OCI-LY7 (cell line): Measurements from ENCODE around the gene GLRX3. TPM values are rescaled to one million over a fixed set of nuclear protein-coding genes. Genes with fewer than 3 reads are reported as not detected.
"Not testable (repeated sequence)": the region's sequence is repeated elsewhere in the genome, so short reads cannot be mapped to it uniquely, and the experiment has no call there.

Source experiments
- BruUV-seq: library from RNA; stranded (reverse); fragments of 400-500 nt; replicated peaks from 2 replicates; lab custom pipeline; 2021; lab: Mats Ljungman, UMichigan
- CTCF ChIA-PET: fragments of 300-600 bp; sonication (Branson Sonifier 250); formaldehyde crosslinking; loops from one replicate; lab custom pipeline; 2022; ENCODE audit warnings: antibody characterized with exemption; ENCODE audit not compliant: unreplicated experiment; lab: Charles Lee
- POLR2A ChIA-PET: fragments of 300-600 bp; sonication (Branson Sonifier 250); formaldehyde crosslinking; loops from one replicate; lab custom pipeline; 2022; ENCODE audit warnings: antibody characterized with exemption; lab: Charles Lee
- DNase-seq: peaks from one replicate; pipeline ENCODE4 v3.0.0-alpha.2; 2015; ENCODE audit warnings: low spot score
- H2AFZ ChIP-seq: fragments of 200-600 bp; sonication (generic), shearing (Covaris generic); 2 replicates; pipeline ENCODE4 v1.6.1; 2014; ENCODE audit warnings: mild to moderate bottlenecking, antibody characterized with exemption, low read length, moderate library complexity
- H3K27ac ChIP-seq: fragments of 200-600 bp; sonication (generic); 2 replicates; pipeline ENCODE4 v1.5.1; 2014; ENCODE audit warnings: mixed run types, low read depth, mild to moderate bottlenecking, moderate library complexity, low read length, inconsistent platforms; ENCODE audit not compliant: poor library complexity, severe bottlenecking
- H3K36me3 ChIP-seq: fragments of 200-600 bp; sonication (generic); 2 replicates; pipeline ENCODE4 v1.6.1; 2014; ENCODE audit warnings: mild to moderate bottlenecking, antibody characterized with exemption, low read length, moderate library complexity, mixed read lengths; ENCODE audit not compliant: insufficient read depth
- H3K4me1 ChIP-seq: fragments of 200-600 bp; sonication (generic); 2 replicates; pipeline ENCODE4 v1.5.1; 2014; ENCODE audit warnings: mild to moderate bottlenecking, low read length; ENCODE audit not compliant: insufficient read depth, poor library complexity, severe bottlenecking
- H3K4me2 ChIP-seq: fragments of 200-600 bp; sonication (generic); 2 replicates; pipeline ENCODE4 v1.6.1; 2014; ENCODE audit warnings: mild to moderate bottlenecking, low read length
- H3K4me3 ChIP-seq: fragments of 200-600 bp; sonication (generic); 2 replicates; pipeline ENCODE4 v1.5.1; 2014; ENCODE audit warnings: mild to moderate bottlenecking, low read depth, low read length; ENCODE audit not compliant: poor library complexity, severe bottlenecking
- H3K79me2 ChIP-seq: fragments of 200-600 bp; sonication (generic); 2 replicates; pipeline ENCODE4 v1.6.1; 2016; ENCODE audit warnings: low read depth, mild to moderate bottlenecking, low read length, moderate library complexity, mixed read lengths; ENCODE audit not compliant: insufficient read depth
- H3K9me2 ChIP-seq: fragments of 200-600 bp; sonication (generic); 2 replicates; pipeline ENCODE4 v1.6.1; 2016; ENCODE audit warnings: mild to moderate bottlenecking, low read length, mixed read lengths; ENCODE audit not compliant: insufficient read depth
- H3K9me3 ChIP-seq: fragments of 200-600 bp; sonication (generic); 2 replicates; pipeline ENCODE4 v1.6.1; 2014; ENCODE audit warnings: mild to moderate bottlenecking, mixed run types, low read length, mixed read lengths
- H4K20me1 ChIP-seq: fragments of 200-600 bp; sonication (generic); 2 replicates; pipeline ENCODE4 v1.6.1; 2014; ENCODE audit warnings: mild to moderate bottlenecking, antibody characterized with exemption, low read length, moderate library complexity, mixed read lengths; ENCODE audit not compliant: insufficient read depth
- EZH2phosphoT487 ChIP-seq: fragments of 200-600 bp; sonication (generic); IDR thresholded peaks from 2 replicates; pipeline ENCODE4 v1.6.1; 2018; ENCODE audit warnings: low read depth, borderline replicate concordance, mild to moderate bottlenecking, mixed run types, antibody characterized with exemption, low read length, moderate library complexity, mixed read lengths
- intact Hi-C: fragments of 100-400 bp; cut with micrococcal nuclease; formaldehyde crosslinking; loops from one replicate; pipeline ENCODE4 v1.10.0; 2022; ENCODE audit not compliant: unreplicated experiment
- total RNA-seq, 2 experiments: library from RNA; depleted of rRNA in 1 of 2; stranded (reverse); fragments of >200 nt in 1 of 2; shearing (Covaris generic) in 1 of 2; gene quantifications; 2 replicates each; pipeline ENCODE4 v1.2.3, GENCODE V29; 2014 to 2022
- TF ChIP-seq, protein P1 (sequence below): fragments of 200-600 bp; sonication (generic); conservative IDR thresholded peaks from 2 replicates; pipeline ENCODE4 v1.5.1; 2014; ENCODE audit warnings: mild to moderate bottlenecking, antibody characterized with exemption, low read length, moderate library complexity, mixed read lengths

Gene GLRX3
- total RNA-seq, 2 experiments from 2014 or later = 83.2 to 117 TPM

DNA sequence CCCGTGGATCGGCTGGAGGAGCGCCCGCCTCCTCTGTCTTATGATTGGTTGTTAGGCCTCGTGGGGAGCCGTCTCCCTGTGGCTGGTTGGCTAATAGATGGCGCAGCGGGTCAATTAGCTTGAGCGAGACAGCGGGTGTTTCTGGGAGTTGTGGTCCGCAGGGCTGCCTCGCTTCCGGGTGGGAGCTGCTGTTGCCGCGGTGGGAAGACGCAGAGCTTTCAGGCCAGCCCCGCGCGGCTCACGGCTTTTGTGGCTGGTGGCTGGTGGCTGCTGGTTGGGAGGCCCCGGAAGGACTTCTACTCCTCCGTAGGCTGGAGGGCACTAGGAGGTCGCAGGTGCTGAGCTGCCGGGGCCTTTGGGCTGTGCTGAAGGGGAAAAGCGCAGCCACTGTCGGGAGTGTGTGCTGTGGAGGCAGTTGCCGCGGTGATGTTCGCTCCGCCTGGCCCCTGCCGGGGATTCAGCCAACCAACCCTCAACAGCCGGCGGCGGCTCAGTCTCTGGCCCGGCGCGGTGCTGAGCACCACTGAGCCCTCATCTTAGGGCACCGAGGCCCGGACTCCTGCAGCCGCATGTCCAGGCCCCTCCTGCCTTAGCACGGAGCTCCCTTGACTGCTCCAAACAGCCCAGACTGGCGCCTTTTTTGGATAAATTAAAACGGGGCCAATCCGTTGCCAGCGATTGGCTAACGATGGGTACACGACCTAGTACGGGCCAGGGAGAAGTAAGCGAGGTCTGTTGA is 24.9 kb upstream of the GLRX3 start:
- no peak for TF ChIP-seq EZH2phosphoT487
- TF ChIP-seq, protein P1, sequence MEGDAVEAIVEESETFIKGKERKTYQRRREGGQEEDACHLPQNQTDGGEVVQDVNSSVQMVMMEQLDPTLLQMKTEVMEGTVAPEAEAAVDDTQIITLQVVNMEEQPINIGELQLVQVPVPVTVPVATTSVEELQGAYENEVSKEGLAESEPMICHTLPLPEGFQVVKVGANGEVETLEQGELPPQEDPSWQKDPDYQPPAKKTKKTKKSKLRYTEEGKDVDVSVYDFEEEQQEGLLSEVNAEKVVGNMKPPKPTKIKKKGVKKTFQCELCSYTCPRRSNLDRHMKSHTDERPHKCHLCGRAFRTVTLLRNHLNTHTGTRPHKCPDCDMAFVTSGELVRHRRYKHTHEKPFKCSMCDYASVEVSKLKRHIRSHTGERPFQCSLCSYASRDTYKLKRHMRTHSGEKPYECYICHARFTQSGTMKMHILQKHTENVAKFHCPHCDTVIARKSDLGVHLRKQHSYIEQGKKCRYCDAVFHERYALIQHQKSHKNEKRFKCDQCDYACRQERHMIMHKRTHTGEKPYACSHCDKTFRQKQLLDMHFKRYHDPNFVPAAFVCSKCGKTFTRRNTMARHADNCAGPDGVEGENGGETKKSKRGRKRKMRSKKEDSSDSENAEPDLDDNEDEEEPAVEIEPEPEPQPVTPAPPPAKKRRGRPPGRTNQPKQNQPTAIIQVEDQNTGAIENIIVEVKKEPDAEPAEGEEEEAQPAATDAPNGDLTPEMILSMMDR = no peak
- POLR2A ChIA-PET = interaction anchor here (0.5 to 3.2 kb wide), 10 partner anchors 12 to 40 kb away, joined by 3 to 64 read pairs (median 4); partner anchors contain the start of gene GLRX3
- CTCF ChIA-PET = interaction anchor here (0.5 to 1.4 kb wide), 3 partner anchors 17 to 27 kb away, joined by 3 to 5 read pairs (median 4); partner anchors contain the start of gene GLRX3
- peak overlapping the region; percentile 95 for H3K4me3 ChIP-seq
- BruUV-seq = TSS peak; percentile 90
- peak overlapping the region; percentile 98 for H3K4me2 ChIP-seq
- no peaks in the 10 kb centered on the region for H3K9me3 ChIP-seq
- peak; percentile 98 for DNase-seq
- peaks cover 10% of the 10 kb centered on the region; the same call in 1 of the 2 replicates for H4K20me1 ChIP-seq
- no peaks in the 10 kb centered on the region for H3K9me2 ChIP-seq
- peaks cover 28% of the 10 kb centered on the region for H3K79me2 ChIP-seq
- H3K36me3 ChIP-seq = no peaks in the 10 kb centered on the region; the same call in 1 of the 2 replicates
- intact Hi-C loops = loop anchor here (1.0 kb wide), 1 partner anchor 25 kb away; the partner anchor contains the start of gene GLRX3
- H2AFZ ChIP-seq = peak overlapping the region; percentile 58
- peaks cover 36% of the 10 kb centered on the region for H3K4me1 ChIP-seq
- peak overlapping the region; percentile 80 for H3K27ac ChIP-seq

DNA sequence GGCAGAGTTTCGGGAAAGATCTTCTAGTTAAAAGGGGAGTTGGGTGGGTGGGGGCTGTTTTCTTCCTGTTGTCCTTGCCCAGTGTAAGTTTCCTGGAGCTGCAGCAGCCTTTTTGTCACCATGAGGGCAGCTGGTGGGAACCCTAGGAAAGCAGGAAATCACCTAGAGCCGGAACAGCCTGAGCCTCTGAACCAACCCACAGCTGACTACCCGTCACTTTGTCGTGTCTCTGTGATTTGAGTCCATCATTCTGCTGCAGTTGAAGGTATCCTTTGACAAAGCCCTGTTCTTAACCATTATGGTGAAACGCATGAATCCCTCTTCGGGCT is 24.4 kb upstream of the GLRX3 start:
- Histone ChIP-seq H2AFZ (peak overlapping the region; percentile 58; the same call in 1 of the 2 replicates), H3K27ac (peak overlapping the region; percentile 80), H3K9me3 (no peaks in the 10 kb centered on the region), H3K9me2 (no peaks in the 10 kb centered on the region), H3K4me1 (peaks cover 34% of the 10 kb centered on the region), H3K4me3 (peak overlapping the region; percentile 95), H3K4me2 (peak overlapping the region; percentile 98), H3K79me2 (peaks cover 28% of the 10 kb centered on the region), H3K36me3 (no peaks in the 10 kb centered on the region; the same call in 1 of the 2 replicates), H4K20me1 (peaks cover 10% of the 10 kb centered on the region; the same call in 1 of the 2 replicates)
- ChIA-PET CTCF (interaction anchor here (1.4 kb wide), 1 partner anchor 25 kb away, joined by 5 read pairs; the partner anchor contains the start of gene GLRX3), POLR2A (interaction anchor here (0.5 to 3.2 kb wide), 7 partner anchors 12 to 41 kb away, joined by 3 to 64 read pairs (median 8); partner anchors contain the start of gene GLRX3)
- no TSS peak for BruUV-seq
- peak; percentile 56 for DNase-seq
- intact Hi-C loops = loop anchor here (1.0 kb wide), 1 partner anchor 24 kb away; the partner anchor contains the start of gene GLRX3
- TF ChIP-seq EZH2phosphoT487 = no peak

DNA sequence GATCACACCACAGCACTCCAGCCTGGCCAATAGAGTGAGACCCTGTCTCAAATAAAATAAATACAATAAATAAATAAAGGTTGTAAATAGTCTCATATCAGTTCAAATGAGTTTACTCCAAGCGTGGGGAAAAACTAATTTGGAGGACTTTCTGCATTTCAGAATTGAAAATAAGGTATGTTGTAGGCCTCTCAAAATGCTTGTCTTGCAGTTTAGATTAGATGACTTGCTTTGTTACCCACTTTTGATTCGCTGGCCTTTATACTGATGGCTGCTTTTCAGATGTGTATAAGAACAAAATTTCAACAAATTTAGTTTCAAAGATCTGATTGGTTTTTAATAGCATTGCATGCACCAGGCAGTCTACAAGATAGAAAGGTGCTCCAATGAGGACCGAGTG is 23.4 kb upstream of the GLRX3 start:
- no peaks in the 10 kb centered on the region; the same call in 1 of the 2 replicates for H3K36me3 ChIP-seq
- H3K4me2 ChIP-seq = peak overlapping the region; percentile 98
- no peak overlapping the region for H3K27ac ChIP-seq
- H3K4me1 ChIP-seq = peaks cover 24% of the 10 kb centered on the region
- TF ChIP-seq, protein P1 = no peak
- TF ChIP-seq EZH2phosphoT487 = no peak
- H3K9me2 ChIP-seq = no peaks in the 10 kb centered on the region
- DNase-seq = no peak
- H3K9me3 ChIP-seq = no peaks in the 10 kb centered on the region
- intact Hi-C loops = no loop called here
- no TSS peak for BruUV-seq
- H3K79me2 ChIP-seq = peaks cover 28% of the 10 kb centered on the region
- ChIA-PET POLR2A (no interaction called here), CTCF (no interaction called here)
- no peak overlapping the region for H2AFZ ChIP-seq
- H4K20me1 ChIP-seq = peaks cover 10% of the 10 kb centered on the region; the same call in 1 of the 2 replicates
- no peak overlapping the region for H3K4me3 ChIP-seq

DNA sequence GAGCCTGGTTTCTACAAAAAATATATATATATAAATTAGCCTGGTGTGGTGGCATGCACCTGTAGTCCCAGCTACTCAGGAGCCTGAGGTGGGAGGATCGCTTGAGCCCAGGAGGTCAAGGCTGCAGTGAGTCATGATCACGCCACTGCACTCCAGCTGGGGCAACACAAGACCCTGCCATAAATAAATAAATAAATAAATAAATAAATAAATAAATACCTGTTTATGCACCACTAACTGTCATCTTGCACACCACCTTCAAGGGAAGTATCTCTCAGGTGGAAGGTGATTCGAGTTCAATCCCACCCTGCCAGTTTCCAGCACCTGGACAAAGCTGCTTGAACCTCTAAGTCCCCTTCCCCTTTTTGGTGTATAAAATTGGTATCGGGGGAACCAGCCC is 19.2 kb upstream of the GLRX3 start:
- H2AFZ ChIP-seq, BruUV-seq, H3K9me3 ChIP-seq, H3K79me2 ChIP-seq, H3K4me1 ChIP-seq, DNase-seq, H4K20me1 ChIP-seq, H3K36me3 ChIP-seq, H3K4me3 ChIP-seq, intact Hi-C loops, H3K27ac ChIP-seq, H3K9me2 ChIP-seq, H3K4me2 ChIP-seq: not testable (repeated sequence)
- ChIA-PET POLR2A (interaction anchor here (0.5 to 1.0 kb wide), 2 partner anchors 21 to 27 kb away, joined by 3 to 5 read pairs; no protein-coding TSS in a partner anchor), CTCF (interaction anchor here (0.5 kb wide), 1 partner anchor 239 kb away, joined by 3 read pairs; no protein-coding TSS in a partner anchor)
